GM10266 (cell line): Measurements from ENCODE around the gene CADPS2.

Experiments
- DNase-seq: peaks from one replicate; pipeline ENCODE4 v3.0.0; 2012; ENCODE audit errors: extremely low spot score
- TF ChIP-seq, protein P1 (sequence below): IDR thresholded peaks from 2 replicates; pipeline ENCODE4 v1.5.1; 2012; ENCODE audit warnings: mild to moderate bottlenecking, low read depth; ENCODE audit not compliant: control insufficient read depth, insufficient read depth; ENCODE audit errors: missing control alignments

The CADPS2 gene

DNA sequence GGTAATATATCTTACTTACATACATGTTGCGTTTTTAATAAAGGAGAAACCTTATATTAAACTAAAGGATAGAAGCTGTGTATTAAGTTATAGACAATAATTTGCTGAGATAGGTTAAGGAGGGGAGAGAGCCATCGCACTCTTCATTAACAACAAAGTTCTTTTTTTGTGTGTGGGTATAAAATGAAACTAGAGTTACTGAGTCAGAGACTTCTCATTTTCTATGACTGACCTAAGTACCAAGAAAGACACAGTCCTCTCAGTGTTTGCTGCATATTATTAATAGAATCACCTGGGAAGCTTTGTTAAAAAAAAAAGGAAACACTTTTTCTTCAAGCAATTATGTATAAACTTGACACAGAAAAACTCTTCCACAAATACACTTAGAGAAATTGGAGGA lies 613.1 kb downstream of the CADPS2 start:
- DNase-seq, result no peak
- TF ChIP-seq, protein P1, sequence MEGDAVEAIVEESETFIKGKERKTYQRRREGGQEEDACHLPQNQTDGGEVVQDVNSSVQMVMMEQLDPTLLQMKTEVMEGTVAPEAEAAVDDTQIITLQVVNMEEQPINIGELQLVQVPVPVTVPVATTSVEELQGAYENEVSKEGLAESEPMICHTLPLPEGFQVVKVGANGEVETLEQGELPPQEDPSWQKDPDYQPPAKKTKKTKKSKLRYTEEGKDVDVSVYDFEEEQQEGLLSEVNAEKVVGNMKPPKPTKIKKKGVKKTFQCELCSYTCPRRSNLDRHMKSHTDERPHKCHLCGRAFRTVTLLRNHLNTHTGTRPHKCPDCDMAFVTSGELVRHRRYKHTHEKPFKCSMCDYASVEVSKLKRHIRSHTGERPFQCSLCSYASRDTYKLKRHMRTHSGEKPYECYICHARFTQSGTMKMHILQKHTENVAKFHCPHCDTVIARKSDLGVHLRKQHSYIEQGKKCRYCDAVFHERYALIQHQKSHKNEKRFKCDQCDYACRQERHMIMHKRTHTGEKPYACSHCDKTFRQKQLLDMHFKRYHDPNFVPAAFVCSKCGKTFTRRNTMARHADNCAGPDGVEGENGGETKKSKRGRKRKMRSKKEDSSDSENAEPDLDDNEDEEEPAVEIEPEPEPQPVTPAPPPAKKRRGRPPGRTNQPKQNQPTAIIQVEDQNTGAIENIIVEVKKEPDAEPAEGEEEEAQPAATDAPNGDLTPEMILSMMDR, result no peak

DNA sequence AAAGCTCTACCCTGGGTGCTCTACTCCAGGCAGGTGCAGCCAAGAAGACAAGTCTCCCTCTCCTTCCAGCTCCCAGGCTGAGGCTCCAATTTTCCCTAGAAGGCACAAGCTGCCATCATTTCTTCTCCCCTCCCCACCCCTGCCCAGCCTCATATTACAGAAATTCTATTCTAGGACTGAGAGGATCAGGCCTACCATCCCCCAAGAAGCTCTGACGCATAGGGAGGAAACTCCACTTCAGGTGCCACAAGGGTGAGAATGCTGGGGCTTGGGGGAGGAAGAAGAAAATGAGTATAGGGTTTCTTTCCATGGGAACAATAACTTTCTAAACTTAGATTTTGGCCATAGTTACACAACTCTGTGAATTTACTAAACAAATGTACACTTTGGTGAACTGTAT lies 617.0 kb downstream of the CADPS2 start:
- TF ChIP-seq, protein P1, result no peak

More for the DNA sequence above, 617.0 kb downstream of the CADPS2 start:
- DNase-seq, result no peak
